HepG2 (cell line): ENCODE results near the gene NDUFB10. TPM values are rescaled to one million over a fixed set of nuclear protein-coding genes. Genes with fewer than 3 reads are reported as not detected.
A peak's percentile ranks its signal among the peaks of the same experiment; 100 is the strongest.

Experiments used
- YEATS4 ChIP-seq: sonication (generic); formaldehyde crosslinking; IDR thresholded peaks from 2 replicates; pipeline ENCODE4 v1.4.0; 2020; ENCODE audit warnings: missing genetic modification reagents, borderline replicate concordance
- ZNF143 ChIP-seq: sonication (generic); formaldehyde crosslinking; IDR thresholded peaks from 2 replicates; pipeline ENCODE4 v1.4.0; 2020; ENCODE audit warnings: missing genetic modification reagents
- ZNF225 ChIP-seq: sonication (generic); formaldehyde crosslinking; IDR thresholded peaks from 2 replicates; pipeline ENCODE4 v1.4.0; 2020; ENCODE audit warnings: mild to moderate bottlenecking, missing genetic modification reagents
- ZNF773 ChIP-seq: sonication (generic); formaldehyde crosslinking; IDR thresholded peaks from 2 replicates; pipeline ENCODE4 v1.4.0; 2020; ENCODE audit warnings: missing genetic modification reagents, borderline replicate concordance
- polyA plus RNA-seq, 8 experiments: library from polyadenylated mRNA; depleted of rRNA in 3 of 8; stranded (reverse) in 7 of 8; unstranded in 1 of 8; fragments of >200 nt; fragmentation: Illumina TruSeq in 4 of 8; extraction: Trizol in 4 of 8; gene quantifications; 2 replicates each; pipeline versions ENCODE4 v1.2.1 to v1.2.3, GENCODE V29; 2011 to 2016; ENCODE audit warnings: low read depth in 4 of 8, missing spikeins in 1 of 8, mixed read lengths in 1 of 8; ENCODE audit not compliant: insufficient read depth in 1 of 8
- total RNA-seq, 5 experiments: library from RNA; depleted of rRNA; stranded (reverse); fragments of >200 nt; fragmentation: Illumina TruSeq; extraction: Trizol; gene quantifications; 2 replicates each; pipeline ENCODE4 v1.2.3, GENCODE V29; 2016; ENCODE audit warnings: low read depth in 1 of 5
- TF ChIP-seq, protein P1 (sequence below), 2 experiments: fragments of 450-650 bp in 1 of 2; sonication (generic) in 1 of 2; formaldehyde crosslinking in 1 of 2; IDR thresholded peaks; 2 replicates each; pipeline versions ENCODE4 v1.6.1 to v1.8.0; 2016 to 2022; ENCODE audit warnings: antibody characterized with exemption in 1 of 2, mild to moderate bottlenecking in 1 of 2, missing genetic modification reagents in 1 of 2
- TF ChIP-seq, protein P2 (sequence below): sonication (generic); formaldehyde crosslinking; IDR thresholded peaks from 2 replicates; pipeline ENCODE4 v1.4.0; 2020; ENCODE audit warnings: missing genetic modification reagents, borderline replicate concordance
- TF ChIP-seq, protein P3 (sequence below): sonication (generic); formaldehyde crosslinking; IDR thresholded peaks from 2 replicates; pipeline ENCODE4 v1.8.0; 2022; ENCODE audit warnings: mild to moderate bottlenecking, missing genetic modification reagents, borderline replicate concordance
- TF ChIP-seq, protein P4 (sequence below): sonication (generic); formaldehyde crosslinking; IDR thresholded peaks from 2 replicates; pipeline ENCODE4 v1.8.1; 2022; ENCODE audit warnings: low read depth, mild to moderate bottlenecking, missing genetic modification reagents

NDUFB10 gene
- total and polyA plus RNA-seq, 2 of the 13 experiments (the other 11 are each of a cell fraction or from before 2014, with no cell fraction given) = 68.6 to 157 TPM

DNA sequence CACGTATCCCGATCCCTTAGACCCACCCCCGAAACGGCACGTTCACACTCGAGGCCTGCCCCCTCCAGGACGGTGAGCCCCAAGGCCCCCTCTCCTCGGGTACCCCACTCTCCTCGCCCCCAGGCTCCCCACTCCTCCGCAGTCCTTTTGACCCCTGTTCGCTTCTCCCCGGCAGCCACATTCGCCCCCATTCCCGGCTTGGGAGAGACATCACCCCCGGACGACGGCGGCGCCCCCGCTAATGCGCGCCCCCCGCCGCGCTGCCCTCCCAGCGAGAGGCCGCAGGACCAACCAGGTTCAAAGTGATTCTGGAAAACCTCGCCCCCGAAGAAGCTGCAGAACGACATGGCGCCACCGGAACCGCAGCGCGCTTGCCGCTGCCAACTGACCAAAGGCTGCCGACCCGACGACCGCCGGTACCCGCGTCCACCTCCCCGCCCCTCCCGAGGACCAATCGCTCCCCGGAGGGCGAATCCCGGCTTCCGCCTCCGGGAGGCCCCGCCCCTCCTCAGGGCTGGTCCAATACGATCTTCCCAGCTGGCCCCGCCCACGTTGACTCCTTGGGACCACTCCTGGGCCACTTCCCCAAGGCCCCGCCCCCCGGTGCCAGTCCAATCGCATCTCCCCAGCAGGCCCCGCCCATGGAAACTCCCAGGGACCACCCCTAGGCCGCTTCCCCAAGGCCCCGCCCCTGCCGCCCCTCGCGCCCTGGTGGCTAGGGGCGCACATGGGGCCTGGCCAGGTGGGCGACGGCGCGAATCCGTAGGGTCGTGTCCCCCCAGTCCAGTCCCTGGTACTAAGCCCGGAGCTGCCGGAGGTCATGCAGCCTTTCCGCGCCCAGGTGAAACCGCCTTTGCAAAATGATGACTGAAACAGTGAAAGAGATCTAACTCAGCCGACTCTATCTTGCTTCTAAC, 16.3 kb upstream of the NDUFB10 start, which contains the start of gene MSRB1 (continued):
- TF ChIP-seq, protein P1, sequence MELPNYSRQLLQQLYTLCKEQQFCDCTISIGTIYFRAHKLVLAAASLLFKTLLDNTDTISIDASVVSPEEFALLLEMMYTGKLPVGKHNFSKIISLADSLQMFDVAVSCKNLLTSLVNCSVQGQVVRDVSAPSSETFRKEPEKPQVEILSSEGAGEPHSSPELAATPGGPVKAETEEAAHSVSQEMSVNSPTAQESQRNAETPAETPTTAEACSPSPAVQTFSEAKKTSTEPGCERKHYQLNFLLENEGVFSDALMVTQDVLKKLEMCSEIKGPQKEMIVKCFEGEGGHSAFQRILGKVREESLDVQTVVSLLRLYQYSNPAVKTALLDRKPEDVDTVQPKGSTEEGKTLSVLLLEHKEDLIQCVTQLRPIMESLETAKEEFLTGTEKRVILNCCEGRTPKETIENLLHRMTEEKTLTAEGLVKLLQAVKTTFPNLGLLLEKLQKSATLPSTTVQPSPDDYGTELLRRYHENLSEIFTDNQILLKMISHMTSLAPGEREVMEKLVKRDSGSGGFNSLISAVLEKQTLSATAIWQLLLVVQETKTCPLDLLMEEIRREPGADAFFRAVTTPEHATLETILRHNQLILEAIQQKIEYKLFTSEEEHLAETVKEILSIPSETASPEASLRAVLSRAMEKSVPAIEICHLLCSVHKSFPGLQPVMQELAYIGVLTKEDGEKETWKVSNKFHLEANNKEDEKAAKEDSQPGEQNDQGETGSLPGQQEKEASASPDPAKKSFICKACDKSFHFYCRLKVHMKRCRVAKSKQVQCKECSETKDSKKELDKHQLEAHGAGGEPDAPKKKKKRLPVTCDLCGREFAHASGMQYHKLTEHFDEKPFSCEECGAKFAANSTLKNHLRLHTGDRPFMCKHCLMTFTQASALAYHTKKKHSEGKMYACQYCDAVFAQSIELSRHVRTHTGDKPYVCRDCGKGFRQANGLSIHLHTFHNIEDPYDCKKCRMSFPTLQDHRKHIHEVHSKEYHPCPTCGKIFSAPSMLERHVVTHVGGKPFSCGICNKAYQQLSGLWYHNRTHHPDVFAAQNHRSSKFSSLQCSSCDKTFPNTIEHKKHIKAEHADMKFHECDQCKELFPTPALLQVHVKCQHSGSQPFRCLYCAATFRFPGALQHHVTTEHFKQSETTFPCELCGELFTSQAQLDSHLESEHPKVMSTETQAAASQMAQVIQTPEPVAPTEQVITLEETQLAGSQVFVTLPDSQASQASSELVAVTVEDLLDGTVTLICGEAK (IDR thresholded peaks at IDR 0.05) = no peak
- TF ChIP-seq, protein P1 (CRISPR knock-in tag; IDR thresholded peaks at IDR 0.05) = no peak
- TF ChIP-seq YEATS4 (CRISPR knock-in tag) (peak; percentile 75; the same call in 1 of the 2 replicates), ZNF773 (CRISPR knock-in tag) (no peak), ZNF143 (CRISPR knock-in tag) (no peak; the same call in 1 of the 2 replicates), ZNF225 (no peak)
- TF ChIP-seq, protein P2, sequence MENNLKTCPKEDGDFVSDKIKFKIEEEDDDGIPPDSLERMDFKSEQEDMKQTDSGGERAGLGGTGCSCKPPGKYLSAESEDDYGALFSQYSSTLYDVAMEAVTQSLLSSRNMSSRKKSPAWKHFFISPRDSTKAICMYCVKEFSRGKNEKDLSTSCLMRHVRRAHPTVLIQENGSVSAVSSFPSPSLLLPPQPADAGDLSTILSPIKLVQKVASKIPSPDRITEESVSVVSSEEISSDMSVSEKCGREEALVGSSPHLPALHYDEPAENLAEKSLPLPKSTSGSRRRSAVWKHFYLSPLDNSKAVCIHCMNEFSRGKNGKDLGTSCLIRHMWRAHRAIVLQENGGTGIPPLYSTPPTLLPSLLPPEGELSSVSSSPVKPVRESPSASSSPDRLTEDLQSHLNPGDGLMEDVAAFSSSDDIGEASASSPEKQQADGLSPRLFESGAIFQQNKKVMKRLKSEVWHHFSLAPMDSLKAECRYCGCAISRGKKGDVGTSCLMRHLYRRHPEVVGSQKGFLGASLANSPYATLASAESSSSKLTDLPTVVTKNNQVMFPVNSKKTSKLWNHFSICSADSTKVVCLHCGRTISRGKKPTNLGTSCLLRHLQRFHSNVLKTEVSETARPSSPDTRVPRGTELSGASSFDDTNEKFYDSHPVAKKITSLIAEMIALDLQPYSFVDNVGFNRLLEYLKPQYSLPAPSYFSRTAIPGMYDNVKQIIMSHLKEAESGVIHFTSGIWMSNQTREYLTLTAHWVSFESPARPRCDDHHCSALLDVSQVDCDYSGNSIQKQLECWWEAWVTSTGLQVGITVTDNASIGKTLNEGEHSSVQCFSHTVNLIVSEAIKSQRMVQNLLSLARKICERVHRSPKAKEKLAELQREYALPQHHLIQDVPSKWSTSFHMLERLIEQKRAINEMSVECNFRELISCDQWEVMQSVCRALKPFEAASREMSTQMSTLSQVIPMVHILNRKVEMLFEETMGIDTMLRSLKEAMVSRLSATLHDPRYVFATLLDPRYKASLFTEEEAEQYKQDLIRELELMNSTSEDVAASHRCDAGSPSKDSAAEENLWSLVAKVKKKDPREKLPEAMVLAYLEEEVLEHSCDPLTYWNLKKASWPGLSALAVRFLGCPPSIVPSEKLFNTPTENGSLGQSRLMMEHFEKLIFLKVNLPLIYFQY = no peak
- TF ChIP-seq, protein P3, sequence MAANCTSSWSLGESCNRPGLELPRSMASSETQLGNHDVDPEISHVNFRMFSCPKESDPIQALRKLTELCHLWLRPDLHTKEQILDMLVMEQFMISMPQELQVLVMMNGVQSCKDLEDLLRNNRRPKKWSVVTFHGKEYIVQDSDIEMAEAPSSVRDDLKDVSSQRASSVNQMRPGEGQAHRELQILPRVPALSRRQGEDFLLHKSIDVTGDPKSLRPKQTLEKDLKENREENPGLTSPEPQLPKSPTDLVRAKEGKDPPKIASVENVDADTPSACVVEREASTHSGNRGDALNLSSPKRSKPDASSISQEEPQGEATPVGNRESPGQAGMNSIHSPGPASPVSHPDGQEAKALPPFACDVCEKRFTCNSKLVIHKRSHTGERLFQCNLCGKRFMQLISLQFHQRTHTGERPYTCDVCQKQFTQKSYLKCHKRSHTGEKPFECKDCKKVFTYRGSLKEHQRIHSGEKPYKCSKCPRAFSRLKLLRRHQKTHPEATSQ (CRISPR knock-in tag) = no peak; the same call in 1 of the 2 replicates
- TF ChIP-seq, protein P4, sequence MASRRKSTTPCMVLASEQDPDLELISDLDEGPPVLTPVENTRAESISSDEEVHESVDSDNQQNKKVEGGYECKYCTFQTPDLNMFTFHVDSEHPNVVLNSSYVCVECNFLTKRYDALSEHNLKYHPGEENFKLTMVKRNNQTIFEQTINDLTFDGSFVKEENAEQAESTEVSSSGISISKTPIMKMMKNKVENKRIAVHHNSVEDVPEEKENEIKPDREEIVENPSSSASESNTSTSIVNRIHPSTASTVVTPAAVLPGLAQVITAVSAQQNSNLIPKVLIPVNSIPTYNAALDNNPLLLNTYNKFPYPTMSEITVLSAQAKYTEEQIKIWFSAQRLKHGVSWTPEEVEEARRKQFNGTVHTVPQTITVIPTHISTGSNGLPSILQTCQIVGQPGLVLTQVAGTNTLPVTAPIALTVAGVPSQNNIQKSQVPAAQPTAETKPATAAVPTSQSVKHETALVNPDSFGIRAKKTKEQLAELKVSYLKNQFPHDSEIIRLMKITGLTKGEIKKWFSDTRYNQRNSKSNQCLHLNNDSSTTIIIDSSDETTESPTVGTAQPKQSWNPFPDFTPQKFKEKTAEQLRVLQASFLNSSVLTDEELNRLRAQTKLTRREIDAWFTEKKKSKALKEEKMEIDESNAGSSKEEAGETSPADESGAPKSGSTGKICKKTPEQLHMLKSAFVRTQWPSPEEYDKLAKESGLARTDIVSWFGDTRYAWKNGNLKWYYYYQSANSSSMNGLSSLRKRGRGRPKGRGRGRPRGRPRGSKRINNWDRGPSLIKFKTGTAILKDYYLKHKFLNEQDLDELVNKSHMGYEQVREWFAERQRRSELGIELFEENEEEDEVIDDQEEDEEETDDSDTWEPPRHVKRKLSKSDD (CRISPR knock-in tag) = 0 out of 2 replicates have a peak, but pooled peaks have one; percentile 17
